ENCODE measurements around the gene ADCY2. TPM values are rescaled to one million over a fixed set of nuclear protein-coding genes. Genes with fewer than 3 reads are reported as not detected.

ADCY2 gene
- total RNA-seq, 4 donors from 2014 or later: 4.8 to 9.1 (median 5.7) TPM

DNA sequence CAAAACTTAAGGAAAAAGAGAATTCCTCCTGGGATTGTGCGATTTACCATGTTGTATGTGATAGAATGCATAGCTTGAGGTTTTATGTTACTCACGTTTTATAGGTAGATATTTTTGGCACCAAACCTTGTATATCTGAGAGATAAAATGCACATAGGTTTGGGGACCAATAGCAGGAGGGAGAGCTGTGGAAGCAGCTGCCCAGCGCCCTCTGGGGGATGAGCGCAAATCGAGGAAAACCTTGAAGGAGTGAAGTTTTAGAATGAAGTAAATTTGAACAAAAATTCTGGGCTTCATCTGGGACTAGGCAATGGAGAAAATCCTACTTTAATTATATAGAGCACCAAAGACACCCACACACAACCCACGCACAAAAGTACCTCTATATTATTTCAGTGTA lies 197.0 kb downstream of the ADCY2 start:
- H3K27ac ChIP-seq (replicated peaks in 1 of 4): no peak overlapping the region
- WGBS: 53% methylated on average over 6 of the region's 6 CpGs
- H3K4me1 ChIP-seq: peaks cover 0 to 4% (median 0%) of the 10 kb centered on the region in 4 donors
- DNase-seq (ENCODE audit: extremely low spot score): no peak
- no peaks in the 10 kb centered on the region for H3K36me3 ChIP-seq
- TF ChIP-seq POLR2AphosphoS5 (IDR thresholded peaks at IDR 0.05) (no peak), POLR2A (IDR thresholded peaks at IDR 0.05; ENCODE audit: low read depth) (no peak), EP300 (IDR thresholded peaks at IDR 0.05) (no peak)
- TF ChIP-seq, protein P1, sequence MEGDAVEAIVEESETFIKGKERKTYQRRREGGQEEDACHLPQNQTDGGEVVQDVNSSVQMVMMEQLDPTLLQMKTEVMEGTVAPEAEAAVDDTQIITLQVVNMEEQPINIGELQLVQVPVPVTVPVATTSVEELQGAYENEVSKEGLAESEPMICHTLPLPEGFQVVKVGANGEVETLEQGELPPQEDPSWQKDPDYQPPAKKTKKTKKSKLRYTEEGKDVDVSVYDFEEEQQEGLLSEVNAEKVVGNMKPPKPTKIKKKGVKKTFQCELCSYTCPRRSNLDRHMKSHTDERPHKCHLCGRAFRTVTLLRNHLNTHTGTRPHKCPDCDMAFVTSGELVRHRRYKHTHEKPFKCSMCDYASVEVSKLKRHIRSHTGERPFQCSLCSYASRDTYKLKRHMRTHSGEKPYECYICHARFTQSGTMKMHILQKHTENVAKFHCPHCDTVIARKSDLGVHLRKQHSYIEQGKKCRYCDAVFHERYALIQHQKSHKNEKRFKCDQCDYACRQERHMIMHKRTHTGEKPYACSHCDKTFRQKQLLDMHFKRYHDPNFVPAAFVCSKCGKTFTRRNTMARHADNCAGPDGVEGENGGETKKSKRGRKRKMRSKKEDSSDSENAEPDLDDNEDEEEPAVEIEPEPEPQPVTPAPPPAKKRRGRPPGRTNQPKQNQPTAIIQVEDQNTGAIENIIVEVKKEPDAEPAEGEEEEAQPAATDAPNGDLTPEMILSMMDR (IDR thresholded peaks at IDR 0.05): peak in 1 of 3 experiments; percentile 22
- H3K9me3 ChIP-seq: no peaks in the 10 kb centered on the region
- H3K27me3 ChIP-seq: no peaks in the 10 kb centered on the region
- intact Hi-C loops (cut with DNase I): no loop called here
- no peak overlapping the region for H3K4me3 ChIP-seq

DNA sequence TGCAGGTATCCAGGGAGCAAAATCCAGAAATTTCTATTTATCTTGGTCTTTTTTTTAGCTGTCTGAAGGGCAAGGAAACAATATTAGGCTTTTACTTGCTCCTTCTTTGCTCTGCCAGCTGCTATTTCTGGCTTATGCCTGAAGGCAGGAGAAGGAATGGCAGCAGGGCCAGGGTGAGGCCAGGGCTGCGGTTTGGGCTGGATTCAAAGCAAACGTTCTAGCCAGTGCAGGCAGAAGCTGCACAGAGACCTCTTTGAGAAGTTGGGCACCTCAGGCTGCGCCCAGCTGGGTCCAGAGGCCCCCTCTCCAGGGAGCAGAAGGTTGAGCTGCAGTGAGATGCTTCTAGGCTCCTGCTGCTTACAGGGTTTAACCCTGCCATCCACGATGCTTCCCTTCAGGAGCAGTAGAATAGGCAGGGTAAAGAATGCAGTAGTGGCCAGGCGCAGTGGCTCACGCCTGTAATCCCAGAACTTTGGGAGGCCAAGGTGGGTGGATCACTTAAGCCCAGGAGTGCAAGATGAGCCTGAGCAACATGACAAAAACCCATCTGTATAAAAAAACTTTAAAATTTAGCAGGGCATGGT lies 201.2 kb downstream of the ADCY2 start:
- intact Hi-C loops (cut with DNase I): no loop called here
- H3K4me3 ChIP-seq: no peak overlapping the region
- H3K27ac ChIP-seq (replicated peaks in 1 of 4): no peak overlapping the region
- TF ChIP-seq POLR2AphosphoS5 (IDR thresholded peaks at IDR 0.05) (no peak), EP300 (IDR thresholded peaks at IDR 0.05) (no peak), POLR2A (IDR thresholded peaks at IDR 0.05; ENCODE audit: low read depth) (no peak)
- TF ChIP-seq, protein P1 (IDR thresholded peaks at IDR 0.05): no peak
- H3K27me3 ChIP-seq: no peaks in the 10 kb centered on the region
- no peaks in the 10 kb centered on the region for H3K9me3 ChIP-seq
- H3K4me1 ChIP-seq: peaks cover 0 to 4% (median 0%) of the 10 kb centered on the region in 4 donors
- DNase-seq (ENCODE audit: extremely low spot score): no peak
- H3K36me3 ChIP-seq: no peaks in the 10 kb centered on the region
- 76% methylated on average over 6 of the region's 6 CpGs for WGBS

DNA sequence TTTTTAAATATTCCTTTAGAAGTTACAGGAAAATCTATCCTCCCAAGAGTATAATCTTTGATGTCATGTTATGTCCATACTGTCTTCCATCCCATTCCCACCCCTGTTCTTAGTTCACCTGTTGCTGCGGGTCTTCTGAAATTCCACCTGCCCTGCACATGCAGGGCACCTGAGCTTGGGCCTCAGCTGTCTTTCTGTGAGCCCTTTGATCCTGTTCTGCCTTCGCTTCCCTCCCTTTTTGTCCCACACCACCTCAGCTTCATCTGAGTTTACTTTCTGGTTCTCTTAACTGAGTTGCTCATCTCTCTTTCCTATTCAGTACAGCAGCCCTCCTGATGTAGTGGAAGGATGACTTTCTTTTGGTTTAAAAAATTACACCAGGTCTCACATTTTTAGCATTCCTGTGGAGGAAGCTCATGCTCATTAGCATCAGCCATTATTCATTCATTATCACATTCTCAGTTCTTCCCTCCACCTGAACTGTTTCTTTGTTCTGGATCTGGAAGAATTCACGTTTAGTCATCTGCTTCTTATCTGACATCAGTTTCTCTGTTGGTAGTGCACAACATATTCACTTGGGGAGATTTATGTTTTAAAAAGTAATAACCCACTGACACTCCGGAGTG lies 211.0 kb downstream of the ADCY2 start:
- peaks cover 0 to 7% (median 0%) of the 10 kb centered on the region in 4 donors for H3K9me3 ChIP-seq
- no peaks in the 10 kb centered on the region for H3K27me3 ChIP-seq
- no peak overlapping the region for H3K27ac ChIP-seq (replicated peaks in 1 of 4)
- no peak overlapping the region for H3K4me3 ChIP-seq
- DNase-seq (ENCODE audit: extremely low spot score): no peak
- no peaks in the 10 kb centered on the region for H3K36me3 ChIP-seq
- intact Hi-C loops (cut with DNase I): no loop called here
- 68% methylated on average over 4 of the region's 4 CpGs for WGBS
- H3K4me1 ChIP-seq: no peaks in the 10 kb centered on the region
- no peak for TF ChIP-seq EP300 (IDR thresholded peaks at IDR 0.05)
- TF ChIP-seq POLR2A (IDR thresholded peaks at IDR 0.05; ENCODE audit: low read depth): no peak
- TF ChIP-seq POLR2AphosphoS5 (IDR thresholded peaks at IDR 0.05): no peak
- TF ChIP-seq, protein P1 (IDR thresholded peaks at IDR 0.05): no peak

DNA sequence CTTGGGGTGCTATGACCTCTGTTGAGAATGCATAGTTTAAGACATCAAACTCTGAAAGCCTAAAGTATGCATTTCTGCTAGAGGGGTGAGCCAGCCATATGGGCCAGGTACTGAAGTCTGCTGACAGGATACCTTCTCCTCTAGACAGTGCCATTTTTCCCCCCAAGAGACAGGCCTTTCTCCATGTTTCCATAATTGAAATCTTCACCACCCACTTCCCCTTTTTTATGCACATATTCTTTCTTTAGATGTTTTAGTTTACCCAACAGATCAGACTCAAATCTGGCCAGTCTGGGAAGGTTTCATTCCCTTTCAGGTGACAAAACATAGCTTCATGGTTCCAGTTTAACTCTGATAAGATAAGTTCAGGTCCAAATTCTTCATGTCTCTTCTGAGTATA lies 212.8 kb downstream of the ADCY2 start:
- H3K27ac ChIP-seq (replicated peaks in 1 of 4): no peak overlapping the region
- H3K27me3 ChIP-seq: no peaks in the 10 kb centered on the region
- intact Hi-C loops (cut with DNase I): no loop called here
- H3K9me3 ChIP-seq: no peaks in the 10 kb centered on the region
- DNase-seq (ENCODE audit: extremely low spot score): peak; percentile 31
- TF ChIP-seq EP300 (IDR thresholded peaks at IDR 0.05): no peak
- H3K36me3 ChIP-seq: no peaks in the 10 kb centered on the region
- H3K4me1 ChIP-seq: no peaks in the 10 kb centered on the region
- H3K4me3 ChIP-seq: no peak overlapping the region

DNA sequence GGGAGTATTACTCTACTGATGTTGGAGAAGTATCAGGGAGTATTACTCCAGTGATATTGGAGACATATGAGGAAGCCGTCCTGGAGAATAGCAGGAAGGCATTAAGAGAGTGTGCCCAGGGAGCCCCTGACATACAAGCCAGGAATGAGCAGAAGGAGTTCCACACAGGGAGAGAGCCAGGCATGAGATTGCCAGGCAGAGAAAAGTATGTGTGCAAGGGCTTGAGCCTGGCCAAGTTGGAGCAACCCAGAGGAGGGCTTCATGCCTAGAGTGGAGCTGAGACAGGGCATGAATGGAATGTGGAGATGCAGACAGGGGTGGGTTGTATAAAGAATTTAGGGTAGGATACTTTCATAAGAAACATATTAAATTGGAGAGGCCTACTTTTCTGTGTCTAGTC lies 213.8 kb downstream of the ADCY2 start:
- Histone ChIP-seq H3K9me3 (no peaks in the 10 kb centered on the region), H3K4me3 (no peak overlapping the region), H3K27me3 (no peaks in the 10 kb centered on the region), H3K36me3 (no peaks in the 10 kb centered on the region), H3K27ac (replicated peaks in 1 of 4) (no peak overlapping the region), H3K4me1 (no peaks in the 10 kb centered on the region)
- DNase-seq (ENCODE audit: extremely low spot score): peak; percentile 24
- 75% methylated on average over 1 of the region's 1 CpG for WGBS
- TF ChIP-seq EP300 (IDR thresholded peaks at IDR 0.05): no peak
- TF ChIP-seq, protein P1 (IDR thresholded peaks at IDR 0.05): no peak
- TF ChIP-seq POLR2A (IDR thresholded peaks at IDR 0.05; ENCODE audit: low read depth): no peak
- intact Hi-C loops (cut with DNase I): no loop called here
